ENCODE measurements around the gene ACAP2. TPM values are rescaled to one million over a fixed set of nuclear protein-coding genes. Genes with fewer than 3 reads are reported as not detected.

Gene ACAP2
- total and polyA plus RNA-seq, 12 donors, result 4.5 to 54.3 (median 29.8) TPM

DNA sequence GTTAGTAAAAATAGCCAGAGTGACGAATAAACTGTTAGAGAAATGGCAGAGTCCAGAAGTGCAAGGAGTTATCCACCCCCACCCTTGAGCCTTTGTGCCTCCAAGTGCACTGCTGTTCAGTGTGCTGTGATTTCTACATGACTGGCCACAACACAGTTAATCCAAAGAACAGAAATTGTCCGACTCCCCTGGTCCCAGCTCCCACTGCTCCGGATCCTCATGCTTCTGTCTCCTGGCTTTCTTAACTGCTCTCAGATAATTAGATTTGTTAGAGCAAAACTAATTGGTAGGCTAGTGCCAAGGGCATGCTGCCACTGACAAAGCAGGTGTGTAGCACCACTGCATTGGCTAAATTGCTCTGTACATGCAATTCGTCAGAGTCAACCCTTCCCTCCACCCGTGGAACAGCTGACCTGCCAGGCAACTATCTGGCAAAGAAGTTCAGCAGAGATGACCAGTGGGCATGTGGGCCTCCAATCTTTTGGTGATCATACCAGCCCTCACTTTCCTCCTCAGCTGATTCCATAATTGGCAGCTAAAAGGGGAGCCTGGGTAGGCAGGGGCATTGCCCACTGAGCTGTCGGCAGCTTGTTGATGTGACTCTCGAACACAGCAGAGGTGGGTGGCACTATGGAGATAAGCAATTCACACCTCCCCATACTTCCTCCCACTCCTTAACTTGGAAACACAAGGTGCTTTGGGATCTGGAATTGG lies 18.9 kb upstream of the ACAP2 start:
- no peaks in the 10 kb centered on the region for H3K36me3 ChIP-seq (replicated peaks in 1 of 2)
- TF ChIP-seq, protein P1, sequence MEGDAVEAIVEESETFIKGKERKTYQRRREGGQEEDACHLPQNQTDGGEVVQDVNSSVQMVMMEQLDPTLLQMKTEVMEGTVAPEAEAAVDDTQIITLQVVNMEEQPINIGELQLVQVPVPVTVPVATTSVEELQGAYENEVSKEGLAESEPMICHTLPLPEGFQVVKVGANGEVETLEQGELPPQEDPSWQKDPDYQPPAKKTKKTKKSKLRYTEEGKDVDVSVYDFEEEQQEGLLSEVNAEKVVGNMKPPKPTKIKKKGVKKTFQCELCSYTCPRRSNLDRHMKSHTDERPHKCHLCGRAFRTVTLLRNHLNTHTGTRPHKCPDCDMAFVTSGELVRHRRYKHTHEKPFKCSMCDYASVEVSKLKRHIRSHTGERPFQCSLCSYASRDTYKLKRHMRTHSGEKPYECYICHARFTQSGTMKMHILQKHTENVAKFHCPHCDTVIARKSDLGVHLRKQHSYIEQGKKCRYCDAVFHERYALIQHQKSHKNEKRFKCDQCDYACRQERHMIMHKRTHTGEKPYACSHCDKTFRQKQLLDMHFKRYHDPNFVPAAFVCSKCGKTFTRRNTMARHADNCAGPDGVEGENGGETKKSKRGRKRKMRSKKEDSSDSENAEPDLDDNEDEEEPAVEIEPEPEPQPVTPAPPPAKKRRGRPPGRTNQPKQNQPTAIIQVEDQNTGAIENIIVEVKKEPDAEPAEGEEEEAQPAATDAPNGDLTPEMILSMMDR (IDR thresholded peaks at IDR 0.05), result no peak
- TF ChIP-seq POLR2A (IDR thresholded peaks at IDR 0.05), result no peak
- H3K27ac ChIP-seq, result no peak overlapping the region
- intact Hi-C loops (cut with DNase I), result no loop called here
- whole genome bisulfite sequencing, 4 donors, result 60 to 64% (median 64%) methylated on average over 5 to 7 of the region's 7 CpGs
- H3K9me3 ChIP-seq (replicated peaks in 1 of 3), result no peaks in the 10 kb centered on the region
- H3K4me1 ChIP-seq (replicated peaks in 1 of 2), result no peaks in the 10 kb centered on the region
- DNase-seq, result no peak
- H3K27me3 ChIP-seq, result no peaks in the 10 kb centered on the region
- no peak overlapping the region for H3K4me3 ChIP-seq

DNA sequence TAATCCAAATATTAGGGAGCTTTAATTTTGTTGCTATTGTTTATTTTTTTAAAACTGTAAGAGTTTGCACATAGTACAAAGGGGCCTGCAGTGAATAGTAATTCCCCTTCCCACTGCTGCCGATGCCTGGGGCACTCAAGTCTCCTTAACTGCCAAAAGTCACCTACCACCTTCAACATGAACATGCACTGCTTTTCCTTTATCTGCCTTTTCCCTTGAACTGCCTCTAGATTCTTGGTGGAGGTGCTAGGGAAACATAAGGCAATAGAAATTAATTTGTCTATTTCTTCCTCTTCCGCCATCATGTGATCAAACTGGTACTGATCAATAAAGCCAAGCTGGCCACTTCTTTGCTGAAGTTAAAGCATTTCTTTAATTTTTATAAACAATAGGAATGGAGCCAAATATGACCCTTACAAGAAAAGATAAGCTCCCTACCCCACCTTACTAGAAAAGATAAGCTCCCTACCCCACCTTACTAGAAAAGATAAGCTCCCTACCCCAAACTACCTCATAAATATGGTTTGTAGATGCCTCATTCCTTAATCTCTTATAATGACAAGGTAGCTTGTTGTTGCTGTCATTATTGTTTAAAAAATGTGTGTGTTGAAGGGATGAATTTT lies 17.4 kb upstream of the ACAP2 start:
- no peak overlapping the region for H3K27ac ChIP-seq
- TF ChIP-seq, protein P1 (IDR thresholded peaks at IDR 0.05), result no peak
- TF ChIP-seq POLR2A (IDR thresholded peaks at IDR 0.05), result no peak
- no peaks in the 10 kb centered on the region for H3K27me3 ChIP-seq
- intact Hi-C loops (cut with DNase I), result no loop called here
- H3K36me3 ChIP-seq (replicated peaks in 1 of 2), result no peaks in the 10 kb centered on the region
- 91 to 98% (median 95%) methylated on average over 2 of the region's 2 CpGs for WGBS, 4 donors
- H3K4me1 ChIP-seq (replicated peaks in 1 of 2), result no peaks in the 10 kb centered on the region
- no peak overlapping the region for H3K4me3 ChIP-seq
- no peaks in the 10 kb centered on the region for H3K9me3 ChIP-seq (replicated peaks in 1 of 3)
- no peak for DNase-seq

DNA sequence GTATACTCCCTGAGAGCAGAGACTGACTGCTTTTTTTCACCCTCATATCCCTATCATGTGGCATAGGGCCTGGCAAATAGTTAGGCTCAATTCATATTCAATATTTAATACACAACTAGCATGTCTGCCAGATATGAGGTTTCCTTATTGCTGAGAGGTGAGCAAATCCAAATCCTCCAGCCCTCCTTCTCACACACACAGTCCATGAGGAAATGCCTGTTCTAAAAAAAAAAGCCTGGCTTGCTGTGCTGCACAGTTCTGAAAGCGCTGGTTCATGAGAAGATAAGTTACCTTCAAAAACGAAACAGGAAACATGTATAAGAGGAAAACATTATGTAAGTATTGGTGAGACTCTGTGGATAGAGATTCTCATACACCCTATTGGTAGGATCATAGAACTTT lies 15.5 kb upstream of the ACAP2 start:
- H3K36me3 ChIP-seq (replicated peaks in 1 of 2), result no peaks in the 10 kb centered on the region
- WGBS, 4 donors, result 44 to 54% (median 49%) methylated on average over 2 of the region's 2 CpGs
- H3K4me1 ChIP-seq (replicated peaks in 1 of 2), result no peaks in the 10 kb centered on the region
- no peaks in the 10 kb centered on the region for H3K27me3 ChIP-seq
- no peak for DNase-seq
- intact Hi-C loops (cut with DNase I), result no loop called here
- no peak overlapping the region for H3K27ac ChIP-seq
- no peak for TF ChIP-seq POLR2A (IDR thresholded peaks at IDR 0.05)
- TF ChIP-seq, protein P1 (IDR thresholded peaks at IDR 0.05), result no peak
- H3K4me3 ChIP-seq, result no peak overlapping the region
- H3K9me3 ChIP-seq (replicated peaks in 1 of 3), result no peaks in the 10 kb centered on the region

DNA sequence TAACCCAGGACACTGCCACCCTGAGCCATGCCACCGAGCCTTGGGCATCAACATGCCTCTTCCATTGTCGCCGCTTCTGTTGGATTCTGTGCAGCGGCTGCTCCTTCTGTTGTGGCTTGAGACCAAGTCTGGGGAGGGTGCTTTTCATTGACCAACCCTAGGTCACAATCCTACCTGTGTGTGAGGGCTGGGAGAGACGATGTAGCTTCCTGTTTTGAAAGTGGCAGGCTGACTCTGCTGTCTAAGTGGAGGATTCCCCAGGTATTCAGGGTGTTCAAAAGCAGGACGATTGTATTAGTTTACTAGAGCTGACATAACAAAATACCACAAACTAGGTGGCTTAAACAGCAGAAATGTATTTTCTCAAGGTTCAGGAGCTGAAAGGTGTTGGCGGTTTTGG lies 13.0 kb upstream of the ACAP2 start:
- WGBS, 4 donors, result 87 to 91% (median 90%) methylated on average over 7 of the region's 7 CpGs
- Histone ChIP-seq H3K4me1 (replicated peaks in 1 of 2) (no peaks in the 10 kb centered on the region), H3K36me3 (replicated peaks in 1 of 2) (no peaks in the 10 kb centered on the region)

More for the DNA sequence above, 13.0 kb upstream of the ACAP2 start:
- TF ChIP-seq, protein P1 (IDR thresholded peaks at IDR 0.05), result no peak
- TF ChIP-seq POLR2A (IDR thresholded peaks at IDR 0.05), result no peak
- H3K4me3 ChIP-seq, result no peak overlapping the region
- no peaks in the 10 kb centered on the region for H3K27me3 ChIP-seq
- no peaks in the 10 kb centered on the region for H3K9me3 ChIP-seq (replicated peaks in 1 of 3)
- DNase-seq, result no peak
- no peak overlapping the region for H3K27ac ChIP-seq
- intact Hi-C loops (cut with DNase I), result no loop called here
